CD4-positive, alpha-beta memory T cell (primary cell): ENCODE data around the gene AVEN. TPM values are rescaled to one million over a fixed set of nuclear protein-coding genes. Genes with fewer than 3 reads are reported as not detected.
A peak's percentile ranks its signal among the peaks of the same experiment; 100 is the strongest.

Experiments
- CTCF ChIA-PET: fragments of 350-600 bp; sonication (Branson Sonifier 250); formaldehyde crosslinking; loops from one replicate; lab custom pipeline; 2021; ENCODE audit warnings: inconsistent platforms; ENCODE audit not compliant: partially characterized antibody; lab: Charles Lee
- POLR2A ChIA-PET: fragments of 350-600 bp; sonication (Branson Sonifier 250); formaldehyde crosslinking; loops from one replicate; lab custom pipeline; 2021; ENCODE audit not compliant: partially characterized antibody; lab: Charles Lee
- DNase-seq, 5 donors: peaks; one replicate each; pipeline versions ENCODE4 v3.0.0 to v3.0.0-alpha.2; 2020 to 2022; ENCODE audit warnings: mixed read lengths in 1 of 5
- H3K27ac ChIP-seq: one replicate; pipeline ENCODE4 v1.7.0; 2013; ENCODE audit warnings: low read depth, low read length
- H3K27me3 ChIP-seq: 2 replicates; pipeline ENCODE4 v1.7.0; 2013; ENCODE audit warnings: mild to moderate bottlenecking, low read length, moderate library complexity; ENCODE audit not compliant: insufficient read depth
- H3K36me3 ChIP-seq: 2 replicates; pipeline ENCODE4 v1.7.0; 2013; ENCODE audit warnings: mild to moderate bottlenecking, low read length, moderate library complexity; ENCODE audit not compliant: insufficient read depth
- H3K4me1 ChIP-seq: 2 replicates; pipeline ENCODE4 v1.7.0; 2013; ENCODE audit warnings: mild to moderate bottlenecking, low read length, moderate library complexity; ENCODE audit not compliant: insufficient read depth
- H3K4me3 ChIP-seq, 2 donors: one replicate each; pipeline ENCODE4 v1.7.0; 2013; ENCODE audit warnings: low read length in 2 of 2, mild to moderate bottlenecking in 1 of 2
- H3K9me3 ChIP-seq, 2 donors: one replicate each; pipeline ENCODE4 v1.7.0; 2013; ENCODE audit warnings: low read length in 2 of 2, control low read depth in 1 of 2; ENCODE audit not compliant: control insufficient read depth in 1 of 2
- H3K27ac Mint-ChIP-seq, 7 donors: one replicate each; pipeline ENCODE4 v1.8.0; 2020 to 2021; ENCODE audit warnings: mixed read lengths in 7 of 7, mild to moderate bottlenecking in 6 of 7, inconsistent platforms in 3 of 7, moderate library complexity in 3 of 7
- H3K27me3 Mint-ChIP-seq, 2 donors: one replicate each; pipeline ENCODE4 v1.8.0; 2020 to 2021; ENCODE audit warnings: mixed read lengths in 2 of 2
- H3K36me3 Mint-ChIP-seq, 2 donors: one replicate each; pipeline ENCODE4 v1.8.0; 2020 to 2021; ENCODE audit warnings: mixed read lengths in 2 of 2, inconsistent platforms in 1 of 2, mild to moderate bottlenecking in 1 of 2
- H3K4me1 Mint-ChIP-seq, 4 donors: one replicate each; pipeline ENCODE4 v1.8.0; 2020 to 2021; ENCODE audit warnings: mixed read lengths in 4 of 4, mild to moderate bottlenecking in 1 of 4
- H3K4me3 Mint-ChIP-seq, 8 donors: one replicate each; pipeline ENCODE4 v1.8.0; 2020 to 2021; ENCODE audit warnings: mixed read lengths in 8 of 8, mild to moderate bottlenecking in 7 of 8, moderate library complexity in 6 of 8, inconsistent platforms in 3 of 8
- H3K9me3 Mint-ChIP-seq, 8 donors: one replicate each; pipeline ENCODE4 v1.8.0; 2020 to 2021; ENCODE audit warnings: mixed read lengths in 8 of 8, mild to moderate bottlenecking in 5 of 8, inconsistent platforms in 3 of 8, moderate library complexity in 1 of 8
- intact Hi-C: fragments of 100-400 bp; cut with micrococcal nuclease; formaldehyde crosslinking; loops from one replicate; pipeline ENCODE4 v1.15.1; 2023
- polyA plus RNA-seq, 2 donors: library from polyadenylated mRNA; unstranded; fragments of 300-500 nt; fragmentation: Illumina TruSeq; gene quantifications; one replicate each; pipeline ENCODE4 v1.2.3, GENCODE V29; 2021
- total RNA-seq, 2 experiments: library from RNA; stranded (reverse); gene quantifications; one replicate each; pipeline ENCODE4 v1.2.3, GENCODE V29; 2021

AVEN gene
- total and polyA plus RNA-seq, 4 experiments from 2014 or later, result 7.1 to 12.6 (median 9.9) TPM

GRCh38 chr15:34065941-34066340, 26.9 kb upstream of the AVEN start:
- POLR2A ChIA-PET, result no interaction called here
- Histone ChIP-seq H3K27ac (no peak overlapping the region), H3K36me3 (no peaks in the 10 kb centered on the region), H3K27me3 (no peaks in the 10 kb centered on the region), H3K4me1 (no peaks in the 10 kb centered on the region), H3K9me3 (no peaks in the 10 kb centered on the region), H3K4me3 (no peak overlapping the region)
- no peaks in the 10 kb centered on the region for H3K27me3 Mint-ChIP-seq
- intact Hi-C loops, result no loop called here
- no peak for DNase-seq
- H3K4me3 Mint-ChIP-seq, result no peak overlapping the region
- H3K27ac Mint-ChIP-seq, result peak overlapping the region in 1 of 7 donors; percentile 48
- peaks cover 3 to 9% (median 5%) of the 10 kb centered on the region in 4 donors for H3K4me1 Mint-ChIP-seq
- H3K36me3 Mint-ChIP-seq, result no peaks in the 10 kb centered on the region
- CTCF ChIA-PET, result interaction anchor here (1.3 to 10.8 kb wide), 2 partner anchors 9 to 145 kb away, joined by 3 to 118 read pairs; partner anchors contain the start of gene KATNBL1
- no peaks in the 10 kb centered on the region for H3K9me3 Mint-ChIP-seq

DNA sequence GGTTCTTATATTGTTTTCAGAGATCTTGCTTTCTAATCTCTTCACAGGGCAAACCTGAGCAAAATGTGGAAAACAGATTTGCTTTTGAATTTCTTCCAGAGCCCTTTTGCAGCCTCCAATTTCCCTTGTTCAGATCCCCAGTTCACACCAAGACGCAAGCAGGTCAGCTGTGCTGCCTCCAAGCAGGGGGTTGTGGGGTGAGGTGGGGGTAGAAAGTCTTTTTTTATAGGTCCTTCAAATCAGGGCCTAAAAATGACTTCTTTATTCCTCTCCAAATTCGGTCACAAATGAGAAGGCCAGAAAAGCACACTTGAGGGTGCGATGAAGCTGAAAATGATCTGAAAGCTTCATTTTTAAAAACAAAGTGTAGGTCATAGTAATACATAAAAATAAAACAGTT, 26.3 kb upstream of the AVEN start:
- POLR2A ChIA-PET, result no interaction called here
- H3K27ac Mint-ChIP-seq, result peak overlapping the region in 3 of 7 donors; percentile 2 to 80 (median 73)
- no peak overlapping the region for H3K4me3 Mint-ChIP-seq
- H3K9me3 Mint-ChIP-seq, result no peaks in the 10 kb centered on the region
- H3K4me1 Mint-ChIP-seq, result peaks cover 3 to 9% (median 5%) of the 10 kb centered on the region in 4 donors
- no peak for DNase-seq
- intact Hi-C loops, result no loop called here
- CTCF ChIA-PET, result interaction anchor here (1.1 to 10.8 kb wide), 3 partner anchors 8 to 145 kb away, joined by 3 to 118 read pairs (median 3); partner anchors contain the start of gene KATNBL1
- no peaks in the 10 kb centered on the region for H3K27me3 Mint-ChIP-seq
- Histone ChIP-seq H3K36me3 (no peaks in the 10 kb centered on the region), H3K27ac (no peak overlapping the region), H3K4me1 (no peaks in the 10 kb centered on the region), H3K4me3 (no peak overlapping the region), H3K9me3 (no peaks in the 10 kb centered on the region), H3K27me3 (no peaks in the 10 kb centered on the region)
- H3K36me3 Mint-ChIP-seq, result no peaks in the 10 kb centered on the region

DNA sequence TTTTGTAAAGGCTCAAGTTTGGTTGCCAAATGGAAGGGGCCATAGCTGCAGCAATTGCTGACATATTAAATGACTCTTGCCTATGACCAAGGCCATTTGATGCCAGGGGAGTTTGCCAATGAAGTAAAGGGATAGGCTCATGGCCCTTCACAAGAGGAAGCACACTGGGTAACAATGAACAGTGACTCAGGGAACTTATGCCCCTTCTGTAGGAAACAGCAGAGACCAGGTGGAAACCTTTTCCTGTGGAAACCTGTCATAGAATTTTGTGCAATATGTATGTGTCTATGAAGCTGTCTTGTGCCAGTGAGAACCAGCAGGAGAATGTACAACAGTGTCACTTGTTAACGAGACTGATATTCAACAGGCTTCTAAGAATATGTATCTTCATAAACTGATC, 25.4 kb upstream of the AVEN start:
- Histone ChIP-seq H3K27ac (no peak overlapping the region), H3K4me3 (no peak overlapping the region), H3K9me3 (no peaks in the 10 kb centered on the region), H3K4me1 (no peaks in the 10 kb centered on the region), H3K27me3 (no peaks in the 10 kb centered on the region), H3K36me3 (no peaks in the 10 kb centered on the region)
- Mint-ChIP-seq H3K27ac (peak overlapping the region in 2 of 7 donors; percentile 1 to 68), H3K4me1 (peaks cover 3 to 9% (median 5%) of the 10 kb centered on the region in 4 donors), H3K27me3 (no peaks in the 10 kb centered on the region), H3K9me3 (no peaks in the 10 kb centered on the region), H3K36me3 (no peaks in the 10 kb centered on the region), H3K4me3 (no peak overlapping the region)
- intact Hi-C loops, result no loop called here
- ChIA-PET CTCF (interaction anchor here (1.1 to 10.8 kb wide), 4 partner anchors 15 to 523 kb away, joined by 3 to 118 read pairs (median 9); partner anchors contain the start of gene KATNBL1), POLR2A (no interaction called here)
- DNase-seq, result no peak

GRCh38 chr15:34059946-34060345, 20.9 kb upstream of the AVEN start:
- no peak for DNase-seq
- ChIA-PET POLR2A (interaction anchor here (1.2 kb wide), 1 partner anchor 21 kb away, joined by 3 read pairs; the partner anchor contains the start of gene AVEN), CTCF (interaction anchor here (0.7 to 10.8 kb wide), 5 partner anchors 14 to 528 kb away, joined by 3 to 118 read pairs (median 4); partner anchors contain the start of gene KATNBL1)
- H3K36me3 Mint-ChIP-seq, result no peaks in the 10 kb centered on the region
- no peaks in the 10 kb centered on the region for H3K27me3 Mint-ChIP-seq
- H3K27me3 ChIP-seq, result no peaks in the 10 kb centered on the region
- no peak overlapping the region for H3K27ac ChIP-seq
- no peak overlapping the region for H3K4me3 Mint-ChIP-seq
- intact Hi-C loops, result no loop called here
- no peaks in the 10 kb centered on the region for H3K4me1 ChIP-seq
- no peak overlapping the region for H3K27ac Mint-ChIP-seq
- H3K9me3 Mint-ChIP-seq, result no peaks in the 10 kb centered on the region
- H3K9me3 ChIP-seq, result no peaks in the 10 kb centered on the region
- peaks cover 3 to 9% (median 5%) of the 10 kb centered on the region in 4 donors for H3K4me1 Mint-ChIP-seq
- H3K4me3 ChIP-seq, result no peak overlapping the region
- H3K36me3 ChIP-seq, result no peaks in the 10 kb centered on the region

- CTCF ChIA-PET, result interaction anchor here (0.8 to 10.8 kb wide), 4 partner anchors 14 to 528 kb away, joined by 3 to 118 read pairs (median 4); partner anchors contain the start of gene KATNBL1
- Mint-ChIP-seq H3K4me1 (peaks cover under 1 to 5% (median 3%) of the 10 kb centered on the region in 4 donors), H3K36me3 (no peaks in the 10 kb centered on the region), H3K27me3 (no peaks in the 10 kb centered on the region), H3K4me3 (no peak overlapping the region), H3K27ac (peak overlapping the region in 1 of 7 donors; percentile 43), H3K9me3 (no peaks in the 10 kb centered on the region)
- Histone ChIP-seq H3K27ac (no peak overlapping the region), H3K27me3 (no peaks in the 10 kb centered on the region), H3K36me3 (no peaks in the 10 kb centered on the region), H3K4me1 (no peaks in the 10 kb centered on the region), H3K4me3 (no peak overlapping the region), H3K9me3 (no peaks in the 10 kb centered on the region)
- intact Hi-C loops, result no loop called here
- POLR2A ChIA-PET, result interaction anchor here (1.2 kb wide), 1 partner anchor 20 kb away, joined by 3 read pairs; the partner anchor contains the start of gene AVEN
- DNase-seq, result no peak
These were observed 20.5 kb upstream of the AVEN start for GRCh38 chr15:34059476-34059875.

DNA sequence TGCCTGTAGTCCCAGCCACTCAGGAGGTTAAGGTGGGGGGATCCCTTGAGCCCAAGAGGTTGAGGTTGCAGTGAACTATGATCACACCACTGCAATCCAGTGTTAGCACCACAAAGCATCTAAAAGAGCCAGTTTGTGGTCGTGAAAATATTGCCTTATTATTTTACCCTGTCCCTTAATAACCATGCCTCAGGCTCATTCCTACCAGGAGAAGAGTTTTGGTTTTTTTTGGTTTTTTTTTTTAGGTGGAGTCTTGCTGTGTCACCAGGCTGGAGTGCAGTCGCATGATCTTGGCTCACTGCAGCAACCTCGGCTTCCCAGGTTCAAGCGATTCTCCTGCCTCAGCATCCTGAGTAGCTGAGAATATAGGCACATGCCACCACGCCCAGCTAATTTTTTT, 17.9 kb upstream of the AVEN start:
- POLR2A ChIA-PET, result no interaction called here
- H3K9me3 Mint-ChIP-seq, result peaks cover 0 to 5% (median under 1%) of the 10 kb centered on the region in 8 donors

GRCh38 chr15:34055868-34056595, 17.0 kb upstream of the AVEN start:
- intact Hi-C loops, result no loop called here
- peaks cover 2 to 14% (median 8%) of the 10 kb centered on the region in 8 donors for H3K9me3 Mint-ChIP-seq
- POLR2A ChIA-PET, result no interaction called here
- H3K4me3 Mint-ChIP-seq, result no peak overlapping the region
- H3K27me3 Mint-ChIP-seq, result peaks cover 0 to 4% of the 10 kb centered on the region in 2 donors
- Histone ChIP-seq H3K27ac (no peak overlapping the region), H3K27me3 (no peaks in the 10 kb centered on the region), H3K4me1 (no peaks in the 10 kb centered on the region), H3K9me3 (no peaks in the 10 kb centered on the region), H3K4me3 (no peak overlapping the region), H3K36me3 (no peaks in the 10 kb centered on the region)
- H3K36me3 Mint-ChIP-seq, result peaks cover 4 to 9% of the 10 kb centered on the region in 2 donors
- H3K27ac Mint-ChIP-seq, result no peak overlapping the region
- CTCF ChIA-PET, result interaction anchor here (1.3 to 10.8 kb wide), 2 partner anchors 10 to 155 kb away, joined by 3 to 118 read pairs; partner anchors contain the start of gene KATNBL1
- H3K4me1 Mint-ChIP-seq, result no peaks in the 10 kb centered on the region
- DNase-seq, result no peak

More for the DNA sequence above, 17.9 kb upstream of the AVEN start:
- Mint-ChIP-seq H3K36me3 (peaks cover 0 to 6% of the 10 kb centered on the region in 2 donors), H3K4me3 (no peak overlapping the region), H3K4me1 (peaks cover 0 to 2% (median 1%) of the 10 kb centered on the region in 4 donors), H3K27ac (no peak overlapping the region), H3K27me3 (no peaks in the 10 kb centered on the region)
- Histone ChIP-seq H3K27me3 (no peaks in the 10 kb centered on the region), H3K9me3 (no peaks in the 10 kb centered on the region), H3K4me1 (no peaks in the 10 kb centered on the region), H3K4me3 (no peak overlapping the region), H3K27ac (no peak overlapping the region), H3K36me3 (no peaks in the 10 kb centered on the region)
- CTCF ChIA-PET, result interaction anchor here (1.3 to 10.8 kb wide), 2 partner anchors 9 to 154 kb away, joined by 3 to 118 read pairs; partner anchors contain the start of gene KATNBL1
- no peak for DNase-seq
- intact Hi-C loops, result no loop called here
